ENCODE data around the gene COMTD1.

The COMTD1 gene

DNA sequence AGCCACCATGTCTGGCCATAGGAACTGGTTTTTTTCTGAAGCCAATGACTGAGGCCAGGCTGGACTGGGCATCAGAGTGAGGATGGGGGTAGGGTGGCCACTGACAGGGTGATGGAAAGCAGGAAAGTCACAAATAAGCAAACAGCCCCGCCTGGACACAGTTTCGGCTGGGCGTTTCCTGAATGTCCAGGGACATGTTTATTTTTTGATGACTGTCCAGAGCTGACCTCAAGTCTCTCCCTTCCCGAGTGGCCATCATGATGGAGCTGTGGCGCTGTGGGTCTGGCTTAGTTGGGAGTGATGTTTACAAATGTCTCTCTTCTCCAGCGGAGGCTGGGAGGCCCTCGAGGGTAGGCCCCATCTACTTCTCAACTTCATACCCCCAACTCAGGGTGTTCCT, 37.1 kb upstream of the COMTD1 start:
- Histone ChIP-seq H3K4me3 (ENCODE audit: low read length) (no peak overlapping the region), H3K27me3 (ENCODE audit: control insufficient read depth, low read length) (no peaks in the 10 kb centered on the region), H3K9me2 (replicated peaks; ENCODE audit: control insufficient read depth, low read length) (no peaks in the 10 kb centered on the region), H3K79me2 (ENCODE audit: control insufficient read depth, low read length) (no peaks in the 10 kb centered on the region), H4K20me1 (ENCODE audit: control insufficient read depth, insufficient read depth, low read depth, low read length) (no peaks in the 10 kb centered on the region), H3K27ac (ENCODE audit: low read depth, low read length) (no peak overlapping the region), H3F3A (ENCODE audit: control insufficient read depth, insufficient read depth) (no peaks in the 10 kb centered on the region), H3K4me1 (ENCODE audit: control insufficient read depth, low read length) (peaks cover 3% of the 10 kb centered on the region; the same call in 1 of the 2 replicates), H3K4me2 (ENCODE audit: low read length) (no peak overlapping the region), H3K9me3 (ENCODE audit: control insufficient read depth, insufficient read depth, low read length) (no peaks in the 10 kb centered on the region), H3K36me3 (ENCODE audit: control insufficient read depth, low read length) (no peaks in the 10 kb centered on the region)
- TF ChIP-seq, protein P1, sequence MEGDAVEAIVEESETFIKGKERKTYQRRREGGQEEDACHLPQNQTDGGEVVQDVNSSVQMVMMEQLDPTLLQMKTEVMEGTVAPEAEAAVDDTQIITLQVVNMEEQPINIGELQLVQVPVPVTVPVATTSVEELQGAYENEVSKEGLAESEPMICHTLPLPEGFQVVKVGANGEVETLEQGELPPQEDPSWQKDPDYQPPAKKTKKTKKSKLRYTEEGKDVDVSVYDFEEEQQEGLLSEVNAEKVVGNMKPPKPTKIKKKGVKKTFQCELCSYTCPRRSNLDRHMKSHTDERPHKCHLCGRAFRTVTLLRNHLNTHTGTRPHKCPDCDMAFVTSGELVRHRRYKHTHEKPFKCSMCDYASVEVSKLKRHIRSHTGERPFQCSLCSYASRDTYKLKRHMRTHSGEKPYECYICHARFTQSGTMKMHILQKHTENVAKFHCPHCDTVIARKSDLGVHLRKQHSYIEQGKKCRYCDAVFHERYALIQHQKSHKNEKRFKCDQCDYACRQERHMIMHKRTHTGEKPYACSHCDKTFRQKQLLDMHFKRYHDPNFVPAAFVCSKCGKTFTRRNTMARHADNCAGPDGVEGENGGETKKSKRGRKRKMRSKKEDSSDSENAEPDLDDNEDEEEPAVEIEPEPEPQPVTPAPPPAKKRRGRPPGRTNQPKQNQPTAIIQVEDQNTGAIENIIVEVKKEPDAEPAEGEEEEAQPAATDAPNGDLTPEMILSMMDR (IDR thresholded peaks at IDR 0.05; ENCODE audit: low read depth, low read length, poor library complexity, severe bottlenecking): no peak
- no peak for TF ChIP-seq EZH2phosphoT487 (IDR thresholded peaks at IDR 0.05; ENCODE audit: borderline replicate concordance, low read length)

DNA sequence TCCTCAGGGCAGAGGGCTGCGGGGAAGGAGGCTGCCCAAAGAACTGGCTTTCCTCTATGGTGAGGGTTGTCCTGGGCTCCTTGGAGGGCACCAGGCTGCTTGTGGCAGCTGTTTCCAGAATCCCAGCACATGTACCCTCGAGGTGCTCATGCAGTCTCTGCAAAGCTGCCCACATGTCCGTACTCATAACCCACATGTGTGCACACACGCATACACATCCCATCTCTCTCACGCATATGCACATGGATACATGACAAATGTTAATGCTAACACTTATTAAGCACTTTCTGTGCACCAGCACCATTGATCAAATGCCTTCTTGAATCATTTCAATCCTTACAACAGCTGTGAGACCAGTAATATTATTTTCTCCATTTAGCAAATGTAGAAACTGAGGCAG, 36.3 kb upstream of the COMTD1 start:
- Histone ChIP-seq H3K4me2 (ENCODE audit: low read length) (no peak overlapping the region), H3K9me3 (ENCODE audit: control insufficient read depth, insufficient read depth, low read length) (no peaks in the 10 kb centered on the region)

DNA sequence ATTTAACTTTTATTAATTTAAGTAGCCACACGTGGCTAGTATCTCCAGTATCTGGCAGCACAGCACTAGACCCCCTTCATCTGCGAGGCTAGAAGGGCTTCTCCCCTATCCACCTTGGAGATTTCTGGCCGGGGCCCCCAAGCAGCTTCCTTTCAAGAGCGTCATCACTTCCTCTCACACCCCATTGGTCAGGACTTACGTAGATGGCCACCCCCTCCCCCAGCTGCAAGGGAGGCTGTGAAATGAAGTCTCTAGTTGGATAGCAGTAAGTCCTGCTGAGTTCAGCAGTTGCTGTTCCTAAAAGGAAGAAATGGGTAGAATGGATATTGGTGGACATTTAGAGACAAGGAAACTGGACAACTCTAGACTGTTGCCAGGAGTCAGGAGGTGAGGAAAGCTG, 33.8 kb upstream of the COMTD1 start:
- Histone ChIP-seq H3K36me3 (ENCODE audit: control insufficient read depth, low read length) (no peaks in the 10 kb centered on the region), H3K79me2 (ENCODE audit: control insufficient read depth, low read length) (no peaks in the 10 kb centered on the region), H3K9me3 (ENCODE audit: control insufficient read depth, insufficient read depth, low read length) (no peaks in the 10 kb centered on the region), H3K4me1 (ENCODE audit: control insufficient read depth, low read length) (peaks cover 3% of the 10 kb centered on the region; the same call in 1 of the 2 replicates), H4K20me1 (ENCODE audit: control insufficient read depth, insufficient read depth, low read depth, low read length) (no peaks in the 10 kb centered on the region), H3F3A (ENCODE audit: control insufficient read depth, insufficient read depth) (no peaks in the 10 kb centered on the region), H3K27ac (ENCODE audit: low read depth, low read length) (no peak overlapping the region), H3K4me3 (ENCODE audit: low read length) (no peak overlapping the region), H3K27me3 (ENCODE audit: control insufficient read depth, low read length) (no peaks in the 10 kb centered on the region), H3K9me2 (replicated peaks; ENCODE audit: control insufficient read depth, low read length) (no peaks in the 10 kb centered on the region), H3K4me2 (ENCODE audit: low read length) (no peak overlapping the region)
- TF ChIP-seq EZH2phosphoT487 (IDR thresholded peaks at IDR 0.05; ENCODE audit: borderline replicate concordance, low read length): no peak
- TF ChIP-seq, protein P1 (IDR thresholded peaks at IDR 0.05; ENCODE audit: low read depth, low read length, poor library complexity, severe bottlenecking): no peak

More for the DNA sequence above, 36.3 kb upstream of the COMTD1 start:
- TF ChIP-seq, protein P1 (IDR thresholded peaks at IDR 0.05; ENCODE audit: low read depth, low read length, poor library complexity, severe bottlenecking): no peak
- no peak for TF ChIP-seq EZH2phosphoT487 (IDR thresholded peaks at IDR 0.05; ENCODE audit: borderline replicate concordance, low read length)
- no peaks in the 10 kb centered on the region for H3K27me3 ChIP-seq (ENCODE audit: control insufficient read depth, low read length)
- no peak overlapping the region for H3K27ac ChIP-seq (ENCODE audit: low read depth, low read length)
- H3K79me2 ChIP-seq (ENCODE audit: control insufficient read depth, low read length): no peaks in the 10 kb centered on the region
- H3F3A ChIP-seq (ENCODE audit: control insufficient read depth, insufficient read depth): no peaks in the 10 kb centered on the region
- H3K4me3 ChIP-seq (ENCODE audit: low read length): no peak overlapping the region
- no peaks in the 10 kb centered on the region for H3K9me2 ChIP-seq (replicated peaks; ENCODE audit: control insufficient read depth, low read length)
- H4K20me1 ChIP-seq (ENCODE audit: control insufficient read depth, insufficient read depth, low read depth, low read length): no peaks in the 10 kb centered on the region
- peaks cover 3% of the 10 kb centered on the region; the same call in 1 of the 2 replicates for H3K4me1 ChIP-seq (ENCODE audit: control insufficient read depth, low read length)
- H3K36me3 ChIP-seq (ENCODE audit: control insufficient read depth, low read length): no peaks in the 10 kb centered on the region

Data from DOHH2 (cell line).